ENCODE results near the gene MCF2L2. TPM values are rescaled to one million over a fixed set of nuclear protein-coding genes. Genes with fewer than 3 reads are reported as not detected.
"Not testable (repeated sequence)": the region's sequence is repeated elsewhere in the genome, so short reads cannot be mapped to it uniquely, and the experiment has no call there.

The MCF2L2 gene
- total RNA-seq, 1 experiment from 2014 or later, result 3.9 TPM

GRCh38 chr3:183178833-183179549 lies 249.4 kb downstream of the MCF2L2 start:
- POLR2A ChIA-PET, result interaction anchor here (0.5 to 1.0 kb wide), 2 partner anchors 136 to 209 kb away, joined by 3 to 7 read pairs; no protein-coding TSS in a partner anchor
- no peaks in the 10 kb centered on the region for H3K36me3 ChIP-seq (ENCODE audit: control insufficient read depth, insufficient read depth, low read length)
- CTCF ChIA-PET, result interaction anchor here (0.6 to 2.3 kb wide), 6 partner anchors 11 to 207 kb away, joined by 3 to 18 read pairs (median 4); partner anchors contain the start of gene LAMP3
- Mint-ChIP-seq H3K27ac (ENCODE audit: unreplicated experiment) (no peak overlapping the region), H3K27me3 (ENCODE audit: insufficient read depth, unreplicated experiment) (peaks cover 7% of the 10 kb centered on the region), H3K36me3 (ENCODE audit: insufficient read depth, unreplicated experiment) (no peaks in the 10 kb centered on the region), H3K4me3 (ENCODE audit: unreplicated experiment) (peak overlapping the region; percentile 74), H3K9me3 (ENCODE audit: unreplicated experiment) (no peaks in the 10 kb centered on the region), H3K4me1 (ENCODE audit: low read depth, unreplicated experiment) (no peaks in the 10 kb centered on the region)
- BruUV-seq (replicated peaks), result no TSS peak
- H3K4me1 ChIP-seq, result no peaks in the 10 kb centered on the region
- TF ChIP-seq CTCF (IDR thresholded peaks at IDR 0.05; ENCODE audit: insufficient read depth in 1 of 2, low read depth in 1 of 2, low read length in 1 of 2, severe bottlenecking in 1 of 2, unreplicated experiment in 1 of 2), result peak in 1 of 2 experiments; percentile 48
- H3K4me3 ChIP-seq (ENCODE audit: low read depth, low read length), result peak overlapping the region; percentile 40
- intact Hi-C loops (cut with micrococcal nuclease; ENCODE audit: unreplicated experiment), result loop anchor here (1.0 kb wide), 1 partner anchor 57 kb away; no protein-coding TSS in a partner anchor
- no peaks in the 10 kb centered on the region for H3K9me3 ChIP-seq
- no peaks in the 10 kb centered on the region; the same call in 1 of the 2 replicates for H3K27me3 ChIP-seq (replicated peaks; ENCODE audit: control insufficient read depth, insufficient read depth, low read length)
- peak; percentile 55 to 68 for DNase-seq

- H3K4me3 ChIP-seq (ENCODE audit: low read depth, low read length), result peak overlapping the region; percentile 40
- peaks cover 7% of the 10 kb centered on the region for H3K27me3 Mint-ChIP-seq (ENCODE audit: insufficient read depth, unreplicated experiment)
- H3K27ac Mint-ChIP-seq (ENCODE audit: unreplicated experiment), result no peak overlapping the region
- no peaks in the 10 kb centered on the region for H3K4me1 Mint-ChIP-seq (ENCODE audit: low read depth, unreplicated experiment)
- BruUV-seq (replicated peaks), result no TSS peak
- no peaks in the 10 kb centered on the region for H3K9me3 Mint-ChIP-seq (ENCODE audit: unreplicated experiment)
- H3K9me3 ChIP-seq, result no peaks in the 10 kb centered on the region
- no peak for DNase-seq
- intact Hi-C loops (cut with micrococcal nuclease; ENCODE audit: unreplicated experiment), result no loop called here
- H3K36me3 Mint-ChIP-seq (ENCODE audit: insufficient read depth, unreplicated experiment), result no peaks in the 10 kb centered on the region
- H3K4me1 ChIP-seq, result no peaks in the 10 kb centered on the region
- no peak for TF ChIP-seq CTCF (IDR thresholded peaks at IDR 0.05; ENCODE audit: insufficient read depth in 1 of 2, low read depth in 1 of 2, low read length in 1 of 2, severe bottlenecking in 1 of 2, unreplicated experiment in 1 of 2)
- ChIA-PET CTCF (interaction anchor here (0.8 to 2.3 kb wide), 4 partner anchors 10 to 208 kb away, joined by 3 to 18 read pairs (median 6); no protein-coding TSS in a partner anchor), POLR2A (interaction anchor here (0.5 to 1.0 kb wide), 2 partner anchors 137 to 210 kb away, joined by 3 to 7 read pairs; no protein-coding TSS in a partner anchor)
- no peaks in the 10 kb centered on the region for H3K36me3 ChIP-seq (ENCODE audit: control insufficient read depth, insufficient read depth, low read length)
- no peaks in the 10 kb centered on the region; the same call in 1 of the 2 replicates for H3K27me3 ChIP-seq (replicated peaks; ENCODE audit: control insufficient read depth, insufficient read depth, low read length)
- H3K4me3 Mint-ChIP-seq (ENCODE audit: unreplicated experiment), result peak overlapping the region; percentile 74
Measured at GRCh38 chr3:183178512-183178832, 249.9 kb downstream of the MCF2L2 start.

GRCh38 chr3:183172051-183172639 lies 256.3 kb downstream of the MCF2L2 start:
- ChIA-PET CTCF (no interaction called here), POLR2A (no interaction called here)
- BruUV-seq (replicated peaks), result no TSS peak
- Mint-ChIP-seq H3K4me3 (ENCODE audit: unreplicated experiment) (no peak overlapping the region), H3K27me3 (ENCODE audit: insufficient read depth, unreplicated experiment) (peaks cover 4% of the 10 kb centered on the region), H3K9me3 (ENCODE audit: unreplicated experiment) (no peaks in the 10 kb centered on the region), H3K4me1 (ENCODE audit: low read depth, unreplicated experiment) (no peaks in the 10 kb centered on the region), H3K36me3 (ENCODE audit: insufficient read depth, unreplicated experiment) (no peaks in the 10 kb centered on the region), H3K27ac (ENCODE audit: unreplicated experiment) (no peak overlapping the region)
- no peak for DNase-seq
- intact Hi-C loops (cut with micrococcal nuclease; ENCODE audit: unreplicated experiment), result no loop called here
- H3K36me3 ChIP-seq (ENCODE audit: control insufficient read depth, insufficient read depth, low read length), result no peaks in the 10 kb centered on the region
- H3K4me1 ChIP-seq, result no peaks in the 10 kb centered on the region
- H3K9me3 ChIP-seq, result no peaks in the 10 kb centered on the region
- TF ChIP-seq CTCF (IDR thresholded peaks at IDR 0.05; ENCODE audit: insufficient read depth in 1 of 2, low read depth in 1 of 2, low read length in 1 of 2, severe bottlenecking in 1 of 2, unreplicated experiment in 1 of 2), result no peak
- no peak overlapping the region for H3K4me3 ChIP-seq (ENCODE audit: low read depth, low read length)
- H3K27me3 ChIP-seq (replicated peaks; ENCODE audit: control insufficient read depth, insufficient read depth, low read length), result no peaks in the 10 kb centered on the region; the same call in 1 of the 2 replicates

GRCh38 chr3:183167975-183168374 lies 260.4 kb downstream of the MCF2L2 start:
- H3K4me1 ChIP-seq; H3K36me3 Mint-ChIP-seq (ENCODE audit: insufficient read depth, unreplicated experiment); H3K27me3 ChIP-seq (replicated peaks; ENCODE audit: control insufficient read depth, insufficient read depth, low read length); H3K36me3 ChIP-seq (ENCODE audit: control insufficient read depth, insufficient read depth, low read length); H3K27ac Mint-ChIP-seq (ENCODE audit: unreplicated experiment); H3K27me3 Mint-ChIP-seq (ENCODE audit: insufficient read depth, unreplicated experiment); H3K4me3 Mint-ChIP-seq (ENCODE audit: unreplicated experiment); H3K9me3 ChIP-seq; DNase-seq; H3K4me1 Mint-ChIP-seq (ENCODE audit: low read depth, unreplicated experiment); intact Hi-C loops (cut with micrococcal nuclease; ENCODE audit: unreplicated experiment); POLR2A ChIA-PET; H3K9me3 Mint-ChIP-seq (ENCODE audit: unreplicated experiment); H3K4me3 ChIP-seq (ENCODE audit: low read depth, low read length); BruUV-seq (replicated peaks): not testable (repeated sequence)
- CTCF ChIA-PET, result interaction anchor here (1.4 kb wide), 1 partner anchor 11 kb away, joined by 3 read pairs; no protein-coding TSS in a partner anchor

Measured in Caco-2 (cell line).